Esophagus (tissue), 2 donors: ENCODE data around the gene SLC44A3. TPM values are rescaled to one million over a fixed set of nuclear protein-coding genes. Genes with fewer than 3 reads are reported as not detected.

Experiments
- H3K27ac ChIP-seq, 2 donors: one replicate each; pipeline ENCODE4 v1.5.1; 2013; ENCODE audit warnings: low read depth in 2 of 2, mild to moderate bottlenecking in 2 of 2, inconsistent platforms in 1 of 2, low read length in 1 of 2, moderate library complexity in 1 of 2
- H3K27me3 ChIP-seq, 2 donors: one replicate each; pipeline ENCODE4 v1.6.1; 2013; ENCODE audit warnings: low read length in 2 of 2, control low read depth in 1 of 2, mild to moderate bottlenecking in 1 of 2; ENCODE audit not compliant: insufficient read depth in 2 of 2, control insufficient read depth in 1 of 2
- H3K36me3 ChIP-seq, 2 donors: one replicate each; pipeline ENCODE4 v1.6.1; 2013; ENCODE audit warnings: low read length in 1 of 2; ENCODE audit not compliant: control insufficient read depth in 2 of 2, insufficient read depth in 2 of 2
- H3K4me1 ChIP-seq, 2 donors: one replicate each; pipeline ENCODE4 v1.6.1; 2013; ENCODE audit warnings: low read length in 1 of 2; ENCODE audit not compliant: control insufficient read depth in 2 of 2, insufficient read depth in 2 of 2
- H3K4me3 ChIP-seq, 2 donors: one replicate each; pipeline ENCODE4 v1.5.1; 2013; ENCODE audit warnings: low read length in 2 of 2, mild to moderate bottlenecking in 2 of 2, low read depth in 1 of 2, moderate library complexity in 1 of 2
- H3K9me3 ChIP-seq, 2 donors: one replicate each; pipeline ENCODE4 v1.6.1; 2013; ENCODE audit warnings: mild to moderate bottlenecking in 2 of 2, low read depth in 1 of 2, low read length in 1 of 2, moderate library complexity in 1 of 2; ENCODE audit not compliant: control insufficient read depth in 2 of 2, insufficient read depth in 1 of 2
- WGBS, 2 donors: extraction: QIAGEN DNeasy Blood & Tissue Kit; methylation state at CpG; one replicate each; pipeline ENCODE4 v1.1.7; 2013; 5-methylcytosine and 5-hydroxymethylcytosine counted together
- polyA plus RNA-seq, 2 donors: library from polyadenylated mRNA; stranded (reverse); fragments of 200-250 nt; gene quantifications; one replicate each; pipeline ENCODE4 v1.2.3, GENCODE V29; 2013
- donor health status: healthy with polysubstance abuse.
- donor health status: Bipolar disorder and iron deficiency.

Gene SLC44A3
- polyA plus RNA-seq, 2 donors: 7.0 to 7.4 TPM

- Histone ChIP-seq H3K9me3 (no peaks in the 10 kb centered on the region), H3K4me3 (no peak overlapping the region), H3K36me3 (peaks cover 0 to 9% of the 10 kb centered on the region in 2 donors), H3K4me1 (no peaks in the 10 kb centered on the region), H3K27me3 (no peaks in the 10 kb centered on the region), H3K27ac (no peak overlapping the region)
- WGBS, 2 donors: 70 to 85% methylated on average over 6 of the region's 6 CpGs
Measured at GRCh38 chr1:94843430-94843829, 23.3 kb downstream of the SLC44A3 start.

DNA sequence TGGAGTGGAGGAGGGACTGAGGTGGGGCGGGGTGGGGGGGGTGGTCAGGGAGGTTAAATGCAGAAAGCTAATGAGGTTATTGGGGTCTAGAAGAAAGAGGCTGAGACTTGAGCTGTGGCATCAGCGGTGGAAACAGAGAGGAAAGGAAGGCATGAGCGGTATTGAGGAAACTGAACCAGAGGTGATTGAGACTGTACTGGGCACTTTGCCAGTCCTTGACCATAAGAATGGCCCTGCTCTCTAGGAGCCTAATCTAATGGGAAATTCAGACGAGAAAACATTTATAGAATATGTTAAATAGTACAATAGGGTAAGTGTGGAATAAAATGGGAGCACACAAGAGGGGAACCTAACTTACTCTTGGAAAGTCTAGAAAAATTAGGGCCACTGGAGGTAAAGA is 23.7 kb downstream of the SLC44A3 start:
- H3K4me1 ChIP-seq: no peaks in the 10 kb centered on the region
- no peak overlapping the region for H3K4me3 ChIP-seq
- peaks cover 0 to 2% of the 10 kb centered on the region in 2 donors for H3K9me3 ChIP-seq
- H3K27ac ChIP-seq: no peak overlapping the region
- peaks cover 0 to 9% of the 10 kb centered on the region in 2 donors for H3K36me3 ChIP-seq
- WGBS, 2 donors: 68 to 82% methylated on average over 4 of the region's 4 CpGs
- H3K27me3 ChIP-seq: no peaks in the 10 kb centered on the region

- no peak overlapping the region for H3K27ac ChIP-seq
- peaks cover 0 to 3% of the 10 kb centered on the region in 2 donors for H3K36me3 ChIP-seq
- H3K9me3 ChIP-seq: peaks cover 0 to 2% of the 10 kb centered on the region in 2 donors
- no peaks in the 10 kb centered on the region for H3K27me3 ChIP-seq
- H3K4me3 ChIP-seq: no peak overlapping the region
- H3K4me1 ChIP-seq: no peaks in the 10 kb centered on the region
- 64 to 77% methylated on average over 5 of the region's 5 CpGs for WGBS, 2 donors
Measured at GRCh38 chr1:94846308-94846707, 26.2 kb downstream of the SLC44A3 start.

DNA sequence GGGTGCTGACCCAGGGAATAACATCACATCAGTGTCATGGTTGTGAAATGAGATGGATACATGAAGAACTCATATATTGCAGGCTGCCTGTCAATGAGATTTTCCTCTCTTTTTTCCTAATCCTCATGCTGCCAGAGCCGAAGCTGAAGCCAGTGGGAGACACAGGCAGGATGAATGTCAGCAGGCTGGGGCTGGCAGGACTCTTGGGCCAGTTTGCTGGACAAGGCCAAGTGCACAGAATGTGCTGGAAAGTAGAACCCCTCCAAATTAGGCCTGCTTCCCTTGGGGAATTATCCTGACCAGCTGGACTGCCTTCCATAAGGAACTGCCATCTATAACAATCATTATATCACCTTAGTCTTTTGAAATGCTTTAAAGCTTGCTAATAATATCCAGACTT is 31.4 kb downstream of the SLC44A3 start:
- H3K9me3 ChIP-seq: peaks cover 0 to 2% of the 10 kb centered on the region in 2 donors
- no peaks in the 10 kb centered on the region for H3K36me3 ChIP-seq
- H3K4me3 ChIP-seq: no peak overlapping the region
- H3K27ac ChIP-seq: no peak overlapping the region
- no peaks in the 10 kb centered on the region for H3K27me3 ChIP-seq
- WGBS, 2 donors: 60 to 95% methylated on average over 1 of the region's 1 CpG
- no peaks in the 10 kb centered on the region for H3K4me1 ChIP-seq

GRCh38 chr1:94852788-94853187 is 32.6 kb downstream of the SLC44A3 start:
- WGBS, 2 donors: 65 to 74% methylated on average over 2 of the region's 2 CpGs

DNA sequence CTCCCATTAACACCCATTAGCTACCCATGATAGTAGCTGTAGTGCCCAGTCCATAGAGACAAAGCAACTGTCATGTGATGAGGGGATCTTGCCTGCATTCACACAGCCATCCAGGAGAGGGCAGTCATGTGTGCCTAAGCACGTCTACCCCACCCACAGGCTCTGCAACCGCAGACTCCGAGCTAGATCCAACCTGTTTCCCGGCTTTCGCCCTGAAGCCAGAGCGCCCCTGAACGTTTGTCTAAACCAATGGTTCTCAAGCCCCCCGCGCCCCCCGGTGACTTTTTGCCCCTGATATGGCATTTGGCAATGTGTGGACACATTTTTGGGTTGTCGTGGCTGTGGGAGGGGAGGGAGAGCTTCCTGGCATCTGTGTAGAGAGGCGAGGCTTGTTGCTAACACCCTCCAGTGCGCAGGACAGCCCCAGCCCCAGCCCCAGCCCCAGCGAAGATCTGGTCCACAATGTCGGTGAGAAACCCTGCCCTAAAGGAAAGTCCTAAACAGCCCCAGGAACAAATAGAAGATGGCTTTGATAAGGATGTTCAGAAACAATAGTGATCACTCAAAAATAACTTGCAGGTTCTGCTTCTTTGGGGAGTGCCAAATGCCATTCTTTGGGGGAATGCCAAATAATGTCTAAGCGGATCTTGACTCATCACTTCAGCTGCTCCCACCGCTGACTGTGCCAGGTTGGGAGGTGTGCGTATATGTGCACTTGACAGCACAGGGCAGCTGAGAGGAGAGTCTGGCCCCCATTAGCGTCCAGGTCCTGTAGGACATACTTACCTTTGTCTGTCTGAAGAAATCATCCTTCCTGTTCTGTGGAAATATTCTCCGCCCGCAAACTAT is 34.5 kb downstream of the SLC44A3 start:
- H3K27ac ChIP-seq: peak overlapping the region; percentile 83 to 89
- peak overlapping the region; percentile 7 to 34 for H3K4me3 ChIP-seq
- no peaks in the 10 kb centered on the region for H3K4me1 ChIP-seq
- no peaks in the 10 kb centered on the region for H3K27me3 ChIP-seq
- no peaks in the 10 kb centered on the region for H3K36me3 ChIP-seq
- WGBS, 2 donors: 9 to 14% methylated on average over 20 to 21 of the region's 21 CpGs
- no peaks in the 10 kb centered on the region for H3K9me3 ChIP-seq

More at GRCh38 chr1:94852788-94853187, 32.6 kb downstream of the SLC44A3 start:
- H3K27me3 ChIP-seq: no peaks in the 10 kb centered on the region
- H3K36me3 ChIP-seq: no peaks in the 10 kb centered on the region
- H3K4me3 ChIP-seq: no peak overlapping the region
- H3K9me3 ChIP-seq: peaks cover 0 to 2% of the 10 kb centered on the region in 2 donors
- H3K27ac ChIP-seq: no peak overlapping the region
- no peaks in the 10 kb centered on the region for H3K4me1 ChIP-seq

DNA sequence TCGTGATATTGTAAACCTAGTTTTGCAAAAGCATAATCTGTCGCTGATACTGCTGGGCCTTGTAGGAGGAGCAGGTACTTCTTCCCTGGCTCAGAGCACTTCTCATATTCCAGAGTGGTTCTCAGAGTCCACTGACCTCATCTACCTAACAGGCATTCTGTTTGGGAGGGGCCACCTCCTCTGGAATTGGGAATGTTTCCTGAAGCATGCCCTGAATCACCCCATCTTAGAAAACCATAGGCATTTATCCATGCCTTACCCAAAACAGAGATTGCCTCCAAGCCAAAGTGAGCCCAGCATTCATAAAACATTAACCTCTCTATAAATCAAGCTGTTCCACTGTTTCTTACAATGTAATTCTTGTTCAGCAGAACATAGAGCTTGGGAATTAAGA is 35.1 kb downstream of the SLC44A3 start:
- H3K4me1 ChIP-seq: no peaks in the 10 kb centered on the region
- H3K36me3 ChIP-seq: no peaks in the 10 kb centered on the region
- peak overlapping the region; percentile 22 to 89 for H3K27ac ChIP-seq
- no peak overlapping the region for H3K4me3 ChIP-seq
- WGBS, 2 donors: 56 to 75% methylated on average over 2 of the region's 2 CpGs
- H3K27me3 ChIP-seq: no peaks in the 10 kb centered on the region
- H3K9me3 ChIP-seq: no peaks in the 10 kb centered on the region

GRCh38 chr1:94856004-94856403 is 35.8 kb downstream of the SLC44A3 start:
- H3K27ac ChIP-seq: no peak overlapping the region

DNA sequence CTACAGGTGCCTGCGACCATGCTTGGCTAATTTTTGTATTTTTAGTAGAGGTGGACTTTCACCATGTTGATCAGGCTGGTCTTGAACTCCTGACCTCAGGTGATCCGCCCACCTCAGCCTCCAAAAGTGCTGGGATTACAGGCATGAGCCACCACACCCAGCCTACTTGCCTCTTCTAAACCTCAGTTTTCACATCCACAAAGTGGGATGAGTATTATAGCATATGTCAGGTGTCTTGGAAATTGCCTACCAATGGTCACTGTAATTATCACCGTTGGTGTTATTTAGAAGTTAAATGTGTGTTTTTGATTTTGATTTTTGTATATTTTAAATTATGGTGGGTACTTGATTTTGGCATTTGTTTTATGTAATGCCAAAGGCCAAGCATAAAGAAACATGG is 36.7 kb downstream of the SLC44A3 start:
- Histone ChIP-seq H3K4me3 (no peak overlapping the region), H3K9me3 (no peaks in the 10 kb centered on the region), H3K27me3 (no peaks in the 10 kb centered on the region), H3K27ac (no peak overlapping the region), H3K36me3 (no peaks in the 10 kb centered on the region), H3K4me1 (no peaks in the 10 kb centered on the region)
- WGBS, 2 donors: 91% methylated on average over 3 of the region's 3 CpGs

More at GRCh38 chr1:94856004-94856403, 35.8 kb downstream of the SLC44A3 start:
- Histone ChIP-seq H3K36me3 (no peaks in the 10 kb centered on the region), H3K27me3 (no peaks in the 10 kb centered on the region), H3K4me1 (no peaks in the 10 kb centered on the region), H3K9me3 (no peaks in the 10 kb centered on the region), H3K4me3 (no peak overlapping the region)
- WGBS, 2 donors: 77 to 94% methylated on average over 5 of the region's 5 CpGs

DNA sequence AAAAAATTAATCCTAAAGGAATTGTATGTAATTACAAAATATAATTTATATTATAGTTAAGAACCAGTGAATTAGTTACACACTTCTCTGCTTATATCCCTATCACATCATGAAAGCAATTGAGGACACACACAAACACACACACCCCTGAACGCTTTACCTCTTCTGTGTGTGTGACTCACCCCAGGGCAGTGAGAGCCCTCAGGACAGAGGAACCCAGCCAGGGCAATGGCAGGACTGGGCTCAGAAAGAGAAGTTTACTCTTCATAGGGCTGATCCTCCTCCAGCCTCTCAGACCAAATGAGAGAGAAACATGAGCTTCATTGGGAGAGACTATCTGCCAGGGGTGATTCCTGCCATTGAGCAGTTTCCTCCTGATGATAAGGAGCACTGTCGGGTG is 38.1 kb downstream of the SLC44A3 start:
- H3K27me3 ChIP-seq: no peaks in the 10 kb centered on the region
- no peak overlapping the region for H3K4me3 ChIP-seq
- no peaks in the 10 kb centered on the region for H3K36me3 ChIP-seq
- H3K9me3 ChIP-seq: no peaks in the 10 kb centered on the region
- WGBS, 2 donors: 59 to 61% methylated on average over 2 of the region's 2 CpGs
- H3K27ac ChIP-seq: no peak overlapping the region
- H3K4me1 ChIP-seq: peaks cover 3 to 10% of the 10 kb centered on the region in 2 donors
